ENCODE results near the gene AGPAT1.

The AGPAT1 gene

GRCh38 chr6:32185681-32186131 is 9.8 kb upstream of the AGPAT1 start:
- peak; percentile 45 to 78 for DNase-seq

- DNase-seq: no peak
Measured at GRCh38 chr6:32184084-32184640, 8.3 kb upstream of the AGPAT1 start, which contains the start of gene AGER. Gene AGER (minus strand): TSS chr6:32184253. CDS start chr6:32184222, 31 bp downstream.

GRCh38 chr6:32183483-32184083 is 7.7 kb upstream of the AGPAT1 start:
- no peak for DNase-seq

- DNase-seq: no peak
Measured at GRCh38 chr6:32183030-32183429, 7.1 kb upstream of the AGPAT1 start.

GRCh38 chr6:32182555-32182981 is 6.7 kb upstream of the AGPAT1 start:
- DNase-seq: no peak

DNA sequence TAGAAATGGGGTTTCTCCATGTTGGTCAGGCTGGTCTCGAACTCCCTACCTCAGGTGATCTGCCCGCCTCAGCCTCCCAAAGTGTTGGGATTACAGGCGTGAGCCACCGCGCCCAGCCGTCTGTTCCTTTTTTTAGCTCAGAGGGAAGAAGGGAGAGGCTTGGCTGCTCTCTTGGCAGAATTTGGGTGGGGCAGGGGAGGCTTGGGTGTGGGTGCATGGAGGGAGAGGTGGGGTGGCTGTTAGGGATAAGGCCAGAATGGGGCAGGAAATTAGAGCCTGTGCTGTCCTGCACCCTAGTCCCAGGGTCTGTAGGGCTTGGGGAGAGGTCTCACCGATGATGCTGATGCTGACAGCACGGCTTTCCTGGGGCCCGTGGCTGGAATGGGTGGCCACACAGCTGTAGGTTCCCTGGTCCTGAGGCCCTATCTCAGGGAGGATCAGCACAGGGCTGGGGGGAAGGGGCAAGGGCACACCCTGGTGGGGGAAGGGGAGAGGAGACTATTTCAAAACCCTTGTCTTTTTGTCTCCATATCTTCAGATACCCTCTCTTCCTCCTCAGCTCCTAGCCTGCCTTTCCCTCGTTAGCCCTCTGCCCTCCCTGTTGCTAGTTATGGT is 6.1 kb upstream of the AGPAT1 start:
- no peak for DNase-seq

DNA sequence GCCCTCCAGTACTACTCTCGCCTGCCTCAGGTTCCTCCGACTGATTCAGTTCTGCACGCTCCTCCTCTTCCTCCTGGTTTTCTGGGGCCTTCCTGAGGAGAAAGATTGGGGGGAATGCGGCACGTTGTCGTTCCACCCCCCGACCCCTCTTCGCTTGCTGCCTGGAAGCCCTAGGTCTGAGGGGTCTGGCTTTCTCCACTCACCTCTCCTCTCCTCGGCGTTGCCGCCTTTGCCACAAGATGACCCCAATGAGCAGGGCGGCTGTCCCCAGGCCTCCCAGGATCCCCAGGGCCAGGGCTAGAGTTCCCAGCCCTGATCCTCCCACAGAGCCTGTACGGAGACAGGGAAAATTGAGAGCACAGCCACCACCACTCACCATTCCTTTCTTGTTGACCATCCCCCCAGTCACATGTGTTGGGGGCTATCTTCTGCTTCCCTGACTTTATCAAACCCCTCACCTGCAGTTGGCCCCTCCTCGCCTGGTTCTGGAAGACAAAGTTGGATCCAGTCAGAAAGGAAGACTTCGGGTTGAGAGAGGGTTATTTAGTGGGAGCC is 5.3 kb upstream of the AGPAT1 start:
- no peak for DNase-seq

- DNase-seq: no peak
Measured at GRCh38 chr6:32179766-32180405, 4.0 kb upstream of the AGPAT1 start.

- no peak for DNase-seq
Measured at GRCh38 chr6:32178547-32179440, 2.9 kb upstream of the AGPAT1 start.

- peak; percentile 98 to 99 for DNase-seq
Measured at GRCh38 chr6:32177788-32178546, 2.1 kb upstream of the AGPAT1 start, which contains the start of gene RNF5. Gene RNF5 (plus strand): TSS chr6:32178405. CDS start chr6:32178512, 107 bp downstream.

- peak in 1 of 2 donors; percentile 70 for DNase-seq
Measured at GRCh38 chr6:32177183-32177787, 1.4 kb upstream of the AGPAT1 start.

GRCh38 chr6:32176476-32177182 is 745 bp upstream of the AGPAT1 start:
- no peak for DNase-seq

DNA sequence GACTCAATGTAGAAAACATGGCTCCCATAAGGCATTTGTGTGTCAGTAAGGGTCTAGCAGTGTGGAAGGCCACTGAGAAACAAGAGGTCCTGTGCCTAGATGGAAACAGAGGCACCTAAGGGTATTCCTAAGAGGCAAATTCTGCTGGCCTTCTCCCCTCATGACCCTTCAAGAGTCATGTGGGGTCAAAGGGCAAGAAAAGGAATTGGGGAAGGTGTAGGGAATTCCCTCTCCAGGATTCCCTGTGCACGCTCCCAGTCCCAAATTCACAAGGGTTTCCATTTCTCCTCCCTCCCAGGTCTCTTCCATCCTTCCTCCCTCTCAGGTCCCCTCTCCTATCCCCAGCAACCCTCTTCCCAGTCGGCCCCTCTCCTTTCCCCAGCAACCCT is 568 bp downstream of the AGPAT1 start:
- no peak for DNase-seq

DNA sequence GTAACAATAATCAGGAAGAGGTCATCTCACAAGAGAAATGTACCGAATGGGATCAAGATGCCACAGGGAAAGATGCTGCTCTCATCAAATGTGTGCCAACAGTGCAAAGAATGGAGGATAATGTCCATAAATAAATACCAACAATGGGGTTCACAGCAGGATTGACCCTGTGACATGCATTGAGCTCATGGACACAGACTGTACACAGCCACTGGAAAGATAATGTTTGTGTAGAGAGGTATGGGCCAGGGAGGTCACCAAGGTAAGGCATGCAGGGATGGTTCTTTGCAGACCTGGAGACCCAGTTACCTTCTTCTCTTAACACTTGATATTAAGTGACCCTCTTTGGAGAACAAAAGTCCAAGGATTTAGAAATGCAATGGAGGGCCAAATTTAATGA is 1.5 kb downstream of the AGPAT1 start:
- DNase-seq: no peak

DNA sequence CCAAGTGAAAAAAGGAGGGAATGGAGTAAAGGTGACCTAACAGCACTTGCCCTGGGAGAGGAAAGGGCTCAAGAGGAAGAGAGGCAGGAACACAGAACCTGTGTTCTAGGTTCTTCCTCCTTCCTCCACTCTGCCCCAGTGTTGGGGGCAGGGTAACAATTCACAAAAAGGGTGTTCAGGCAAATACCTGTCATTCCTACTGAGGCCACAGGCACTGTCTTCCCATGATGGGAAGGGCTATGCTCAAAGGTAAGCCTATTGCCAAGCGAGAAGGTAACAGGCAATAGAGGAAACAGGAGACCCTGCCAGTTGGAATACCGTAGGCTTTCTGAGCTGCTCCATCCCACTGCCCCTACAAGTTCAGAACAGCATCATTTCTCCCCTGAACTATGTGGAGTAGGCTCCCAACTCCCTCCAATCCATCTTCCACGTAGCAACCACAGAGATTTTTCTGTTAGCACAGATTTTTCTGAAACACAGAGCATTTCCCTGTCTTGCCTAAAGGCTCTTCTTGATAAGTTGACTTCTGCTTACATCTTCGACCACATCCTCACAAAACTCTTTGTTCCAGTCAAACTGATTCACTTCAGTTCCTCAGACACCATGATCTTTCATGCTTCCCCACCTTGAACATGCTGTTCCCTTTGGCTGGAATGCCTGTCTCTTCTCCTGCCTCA is 2.7 kb downstream of the AGPAT1 start:
- no peak for DNase-seq

GRCh38 chr6:32171234-32171633 is 4.7 kb downstream of the AGPAT1 start:
- no peak for DNase-seq

GRCh38 chr6:32170294-32170693 is 5.6 kb downstream of the AGPAT1 start:
- no peak for DNase-seq

DNA sequence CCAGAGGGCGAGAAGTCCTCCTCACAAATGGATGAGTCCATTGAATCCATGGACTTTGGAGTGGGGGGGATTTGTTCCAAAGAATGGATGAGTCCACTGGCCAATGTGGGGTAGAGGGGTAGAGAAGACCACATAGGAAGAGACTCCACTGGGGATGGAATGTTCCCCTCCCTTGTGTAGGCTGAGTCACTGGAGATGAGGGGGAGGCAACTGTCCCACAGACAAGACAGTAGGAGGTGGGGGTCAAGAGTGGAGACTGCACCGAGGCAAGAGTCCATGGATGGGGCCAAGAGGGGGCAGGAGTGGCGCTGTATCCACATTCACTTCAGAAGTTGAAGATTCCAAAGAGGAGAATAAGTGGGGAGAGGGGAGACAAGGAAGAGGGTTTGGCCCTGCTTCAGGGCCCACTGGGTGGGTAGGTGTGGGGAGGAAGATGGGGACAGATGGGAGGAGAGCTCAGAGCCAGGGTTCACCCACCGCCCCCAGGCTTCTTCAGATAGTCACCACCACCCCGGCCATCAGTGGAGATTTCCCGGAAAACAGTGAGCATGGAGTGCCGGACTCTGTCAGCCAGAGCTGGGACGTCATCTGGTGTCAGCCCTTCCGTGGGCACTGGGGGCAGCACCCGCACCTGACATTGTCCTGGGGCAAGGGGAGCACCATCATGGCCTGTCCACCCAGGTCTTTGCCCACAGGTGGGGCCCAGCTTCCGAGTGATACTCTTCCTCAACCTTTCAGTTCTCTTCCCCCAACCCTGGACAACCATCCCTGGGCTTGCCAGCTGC is 6.9 kb downstream of the AGPAT1 start:
- no peak for DNase-seq

DNA sequence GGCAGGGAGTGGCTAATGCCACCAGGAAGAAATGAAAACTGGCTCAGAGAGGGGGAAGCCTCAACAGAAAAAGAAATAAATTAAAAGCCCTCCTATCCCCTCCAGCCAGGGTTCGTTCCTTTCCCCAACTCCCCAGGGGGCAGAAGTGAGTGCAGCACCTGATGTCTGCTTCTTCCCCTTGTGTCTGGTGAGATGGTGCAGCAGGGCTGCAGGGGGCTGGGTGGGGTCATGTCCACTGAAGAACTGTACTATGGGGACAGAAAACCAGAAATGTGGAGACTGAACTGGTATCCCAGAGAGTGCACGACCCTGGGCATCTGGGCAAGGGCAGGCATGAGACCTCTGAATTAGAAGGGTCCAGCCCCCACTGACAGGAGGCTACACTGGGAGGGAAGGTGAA is 7.5 kb downstream of the AGPAT1 start:
- no peak for DNase-seq
